CD1c-positive myeloid dendritic cell (primary cell): Measurements from ENCODE around the gene ZNF132.
A peak's percentile ranks its signal among the peaks of the same experiment; 100 is the strongest.

ENCODE experiments used
- DNase-seq: peaks from one replicate; pipeline ENCODE4 v3.0.0-alpha.2; 2016; ENCODE audit errors: extremely low spot score

The ZNF132 gene

GRCh38 chr19:58386576-58387337, 53.2 kb downstream of the ZNF132 start, which contains the start of gene RPS5:
TSS of gene RPS5 (plus strand) at chr19:58387269. CDS start at chr19:58388138, 869 bp downstream.
- DNase-seq: peak; percentile 99

- DNase-seq: no peak
Observed at GRCh38 chr19:58385891-58386575, 53.9 kb downstream of the ZNF132 start.

- DNase-seq: no peak
Observed at GRCh38 chr19:58385313-58385890, 54.6 kb downstream of the ZNF132 start.

- no peak for DNase-seq
Observed at GRCh38 chr19:58382997-58383603, 56.9 kb downstream of the ZNF132 start.
